Measurements from ENCODE around the gene HCN2.

HCN2 gene

GRCh38 chr19:607301-608154 lies 17.8 kb downstream of the HCN2 start:
- Histone ChIP-seq H3K27ac (ENCODE audit: extremely low read depth, low read depth, low read length) (no peak overlapping the region), H3K36me3 (ENCODE audit: control insufficient read depth in 2 of 2, insufficient read depth in 1 of 2, low read length in 2 of 2) (peaks cover 0 to 6% of the 10 kb centered on the region in 2 experiments; a peak in 2 of 3 replicates), H3K4me3 (ENCODE audit: low read depth, low read length) (no peak overlapping the region), H3K9me3 (ENCODE audit: control insufficient read depth, insufficient read depth, low read depth, low read length) (no peaks in the 10 kb centered on the region), H3K4me1 (ENCODE audit: control insufficient read depth, insufficient read depth, low read length) (no peaks in the 10 kb centered on the region)
- ChIA-PET CTCF (no interaction called here), POLR2A (no interaction called here)
- TF ChIP-seq, protein P1, sequence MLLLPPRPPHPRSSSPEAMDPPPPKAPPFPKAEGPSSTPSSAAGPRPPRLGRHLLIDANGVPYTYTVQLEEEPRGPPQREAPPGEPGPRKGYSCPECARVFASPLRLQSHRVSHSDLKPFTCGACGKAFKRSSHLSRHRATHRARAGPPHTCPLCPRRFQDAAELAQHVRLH (tag by site-specific recombination; IDR thresholded peaks at IDR 0.05), result peak; percentile 68; the same call in 1 of the 2 replicates
- peak; percentile 17; the same call in 1 of the 2 replicates for TF ChIP-seq KLF8 (tag by site-specific recombination; IDR thresholded peaks at IDR 0.05)
- TF ChIP-seq ZNF600 (tag by site-specific recombination; IDR thresholded peaks at IDR 0.05), result no peak
- no peak for TF ChIP-seq ZNF354C (tag by site-specific recombination; IDR thresholded peaks at IDR 0.05; ENCODE audit: borderline replicate concordance, low read depth)
- TF ChIP-seq ZNF747 (tag by site-specific recombination; IDR thresholded peaks at IDR 0.05), result no peak

DNA sequence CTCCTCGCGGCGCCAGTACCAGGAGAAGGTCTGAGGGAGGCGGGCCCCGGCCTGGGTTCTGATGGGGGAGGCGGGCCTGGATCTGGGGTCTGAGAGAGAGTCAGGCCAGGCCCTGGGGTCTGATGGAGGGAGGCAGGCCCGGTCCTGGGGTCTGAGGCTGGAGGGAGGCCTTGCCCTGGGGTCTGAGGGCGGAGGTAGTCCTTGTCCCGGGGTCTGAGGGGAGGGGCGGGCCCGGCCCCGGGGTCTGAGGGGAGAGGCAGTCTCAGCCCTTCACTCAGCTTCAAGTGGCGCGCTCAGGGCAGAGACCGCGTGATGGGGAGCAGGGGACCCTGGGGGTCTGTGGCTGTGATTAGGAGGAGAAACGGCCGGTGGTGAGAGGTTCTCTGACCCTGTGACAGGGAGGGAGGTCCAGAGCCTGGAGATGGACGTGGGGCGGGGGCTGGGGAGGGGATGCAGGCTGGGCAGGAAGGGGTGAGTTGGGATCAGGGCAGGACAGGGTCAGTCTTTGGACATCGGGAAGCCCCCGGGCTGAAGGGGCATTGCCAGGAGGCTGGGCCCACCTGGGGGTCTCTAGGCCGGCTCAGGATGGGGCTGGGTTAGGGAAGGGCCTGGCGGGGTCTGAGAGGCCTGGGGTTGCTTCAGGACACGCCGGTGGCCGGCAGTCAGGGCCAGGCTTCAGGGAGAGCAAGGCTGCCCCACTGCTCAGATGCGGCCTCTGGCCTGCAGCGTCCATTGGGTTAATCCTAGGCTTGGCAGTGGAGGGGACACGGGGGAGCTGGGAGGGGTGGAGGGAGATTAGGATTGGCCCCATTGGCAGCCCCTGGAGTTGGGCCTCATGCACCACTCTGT lies 18.7 kb downstream of the HCN2 start:
- H3K4me3 ChIP-seq (ENCODE audit: low read depth, low read length), result no peak overlapping the region
- POLR2A ChIA-PET, result interaction anchor here (1.3 kb wide), 1 partner anchor 9 kb away, joined by 3 read pairs; no protein-coding TSS in a partner anchor
- H3K4me1 ChIP-seq (ENCODE audit: control insufficient read depth, insufficient read depth, low read length), result no peaks in the 10 kb centered on the region
- TF ChIP-seq ZNF214 (tag by site-specific recombination; IDR thresholded peaks at IDR 0.05; ENCODE audit: borderline replicate concordance) (no peak), INSM2 (tag by site-specific recombination; IDR thresholded peaks at IDR 0.05) (no peak), HOXC10 (CRISPR knock-in tag; IDR thresholded peaks at IDR 0.05) (no peak)
- CTCF ChIA-PET, result no interaction called here
- H3K36me3 ChIP-seq (ENCODE audit: control insufficient read depth in 2 of 2, insufficient read depth in 1 of 2, low read length in 2 of 2), result peaks cover 0 to 12% of the 10 kb centered on the region in 2 experiments; a peak in 2 of 3 replicates
- no peaks in the 10 kb centered on the region for H3K9me3 ChIP-seq (ENCODE audit: control insufficient read depth, insufficient read depth, low read depth, low read length)
- no peak overlapping the region for H3K27ac ChIP-seq (ENCODE audit: extremely low read depth, low read depth, low read length)

DNA sequence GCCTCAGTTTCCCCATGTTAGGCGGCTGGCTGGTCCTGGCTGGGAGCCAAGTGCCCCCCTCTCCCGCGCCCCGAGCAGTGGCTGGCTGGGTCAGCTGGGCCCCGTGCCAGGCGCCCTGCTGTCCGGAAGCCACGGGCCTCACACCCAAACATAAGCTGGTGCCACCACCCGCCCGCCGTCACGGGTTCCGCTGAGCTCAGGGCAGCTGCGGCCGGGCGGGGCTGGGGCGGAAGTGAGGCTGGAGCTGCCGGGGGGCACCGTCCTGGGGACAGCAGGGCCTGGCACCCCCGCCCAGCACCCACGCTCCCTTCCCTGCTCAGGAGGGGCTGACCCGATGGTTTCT lies 19.3 kb downstream of the HCN2 start:
- CTCF ChIA-PET, result no interaction called here
- H3K27ac ChIP-seq (ENCODE audit: extremely low read depth, low read depth, low read length), result no peak overlapping the region

GRCh38 chr19:610071-610800 lies 20.6 kb downstream of the HCN2 start:
- H3K9me3 ChIP-seq (ENCODE audit: control insufficient read depth, insufficient read depth, low read depth, low read length), result no peaks in the 10 kb centered on the region
- POLR2A ChIA-PET, result interaction anchor here (0.6 kb wide), 1 partner anchor 52 kb away, joined by 3 read pairs; no protein-coding TSS in a partner anchor
- H3K4me3 ChIP-seq (ENCODE audit: low read depth, low read length), result no peak overlapping the region
- no peak overlapping the region for H3K27ac ChIP-seq (ENCODE audit: extremely low read depth, low read depth, low read length)
- H3K36me3 ChIP-seq (ENCODE audit: control insufficient read depth in 2 of 2, insufficient read depth in 1 of 2, low read length in 2 of 2), result peaks cover 0 to 24% of the 10 kb centered on the region in 2 experiments; a peak in 2 of 3 replicates
- CTCF ChIA-PET, result no interaction called here
- TF ChIP-seq ZNF174 (tag by site-specific recombination; IDR thresholded peaks at IDR 0.05) (no peak), ZNF473 (tag by site-specific recombination; IDR thresholded peaks at IDR 0.05) (no peak), ZFHX2 (tag by site-specific recombination; conservative IDR thresholded peaks at IDR 0.05) (0 out of 2 replicates have a peak, but pooled peaks have one; percentile 22), ZBTB17 (tag by site-specific recombination; IDR thresholded peaks at IDR 0.05) (no peak), KLF1 (tag by site-specific recombination; IDR thresholded peaks at IDR 0.05) (peak; percentile 23; the same call in 1 of the 2 replicates), HIC1 (tag by site-specific recombination; IDR thresholded peaks at IDR 0.05) (0 out of 2 replicates have a peak, but pooled peaks have one; percentile 15)
- no peaks in the 10 kb centered on the region for H3K4me1 ChIP-seq (ENCODE audit: control insufficient read depth, insufficient read depth, low read length)

More for the DNA sequence above, 19.3 kb downstream of the HCN2 start:
- Histone ChIP-seq H3K36me3 (ENCODE audit: control insufficient read depth in 2 of 2, insufficient read depth in 1 of 2, low read length in 2 of 2) (peaks cover 0 to 12% of the 10 kb centered on the region in 2 experiments; a peak in 2 of 3 replicates), H3K4me1 (ENCODE audit: control insufficient read depth, insufficient read depth, low read length) (no peaks in the 10 kb centered on the region), H3K9me3 (ENCODE audit: control insufficient read depth, insufficient read depth, low read depth, low read length) (no peaks in the 10 kb centered on the region), H3K4me3 (ENCODE audit: low read depth, low read length) (no peak overlapping the region)
- POLR2A ChIA-PET, result interaction anchor here (1.3 kb wide), 1 partner anchor 9 kb away, joined by 3 read pairs; no protein-coding TSS in a partner anchor
- TF ChIP-seq ZNF548 (tag by site-specific recombination; IDR thresholded peaks at IDR 0.05), result no peak
- peak; percentile 79 for TF ChIP-seq KLF1 (tag by site-specific recombination; IDR thresholded peaks at IDR 0.05)
